ENCODE measurements around the gene ADGRG7.

ADGRG7 gene

DNA sequence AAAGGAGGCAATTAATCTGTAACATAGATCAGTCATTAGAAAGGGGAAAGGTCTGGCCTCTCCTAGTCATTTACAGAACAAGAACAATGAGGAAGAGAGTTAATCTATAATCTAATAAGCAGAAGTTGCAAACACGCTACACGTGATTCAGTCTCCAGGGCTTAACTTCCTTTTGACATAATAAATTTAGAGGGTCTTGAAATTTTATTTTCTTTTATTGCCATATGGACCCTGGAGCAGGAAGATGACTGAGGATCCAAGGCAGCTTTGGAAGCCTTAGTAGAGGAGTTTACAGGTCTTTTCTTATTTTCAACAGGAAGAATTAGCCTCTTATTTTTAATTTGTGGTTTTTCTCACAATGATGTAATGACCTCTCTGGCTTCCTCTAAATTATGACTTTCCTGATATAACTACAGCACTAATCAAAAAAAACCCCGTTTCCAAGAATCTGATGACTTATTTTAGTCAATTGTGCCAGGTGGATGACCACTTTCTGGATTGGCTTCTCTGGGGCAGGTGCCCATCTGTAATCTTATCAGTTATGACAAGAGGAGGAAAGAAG, 32.2 kb downstream of the ADGRG7 start:
- Mint-ChIP-seq H3K9me3 (no peaks in the 10 kb centered on the region), H3K27me3 (ENCODE audit: low read depth, poor library complexity) (peaks cover 12% of the 10 kb centered on the region), H3K4me1 (no peaks in the 10 kb centered on the region), H3K4me3 (no peak overlapping the region), H3K36me3 (ENCODE audit: low read depth) (no peaks in the 10 kb centered on the region), H3K27ac (no peak overlapping the region)
- DNase-seq = no peak
- TF ChIP-seq, protein P1, sequence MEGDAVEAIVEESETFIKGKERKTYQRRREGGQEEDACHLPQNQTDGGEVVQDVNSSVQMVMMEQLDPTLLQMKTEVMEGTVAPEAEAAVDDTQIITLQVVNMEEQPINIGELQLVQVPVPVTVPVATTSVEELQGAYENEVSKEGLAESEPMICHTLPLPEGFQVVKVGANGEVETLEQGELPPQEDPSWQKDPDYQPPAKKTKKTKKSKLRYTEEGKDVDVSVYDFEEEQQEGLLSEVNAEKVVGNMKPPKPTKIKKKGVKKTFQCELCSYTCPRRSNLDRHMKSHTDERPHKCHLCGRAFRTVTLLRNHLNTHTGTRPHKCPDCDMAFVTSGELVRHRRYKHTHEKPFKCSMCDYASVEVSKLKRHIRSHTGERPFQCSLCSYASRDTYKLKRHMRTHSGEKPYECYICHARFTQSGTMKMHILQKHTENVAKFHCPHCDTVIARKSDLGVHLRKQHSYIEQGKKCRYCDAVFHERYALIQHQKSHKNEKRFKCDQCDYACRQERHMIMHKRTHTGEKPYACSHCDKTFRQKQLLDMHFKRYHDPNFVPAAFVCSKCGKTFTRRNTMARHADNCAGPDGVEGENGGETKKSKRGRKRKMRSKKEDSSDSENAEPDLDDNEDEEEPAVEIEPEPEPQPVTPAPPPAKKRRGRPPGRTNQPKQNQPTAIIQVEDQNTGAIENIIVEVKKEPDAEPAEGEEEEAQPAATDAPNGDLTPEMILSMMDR (IDR thresholded peaks at IDR 0.05) = no peak

DNA sequence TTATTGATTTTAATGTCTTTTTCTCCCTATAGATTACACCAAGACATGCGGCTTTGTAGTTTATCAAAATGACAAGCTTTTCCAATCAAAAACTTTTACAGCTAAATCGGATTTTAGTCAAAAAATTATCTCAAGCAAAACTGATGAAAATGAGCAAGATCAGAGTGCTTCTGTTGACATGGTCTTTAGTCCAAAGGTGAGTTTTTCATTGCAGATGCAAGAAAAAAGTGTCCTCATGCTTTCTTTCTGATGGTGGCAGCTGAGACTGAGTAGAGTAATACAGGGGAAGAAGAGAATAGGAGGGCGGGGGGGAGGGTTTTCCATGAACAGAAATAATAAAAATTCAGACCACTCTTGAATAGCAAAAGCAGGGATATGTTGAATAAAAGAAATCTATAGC, 36.5 kb downstream of the ADGRG7 start:
- Mint-ChIP-seq H3K27me3 (ENCODE audit: low read depth, poor library complexity) (peaks cover 9% of the 10 kb centered on the region), H3K4me3 (no peak overlapping the region), H3K36me3 (ENCODE audit: low read depth) (no peaks in the 10 kb centered on the region), H3K27ac (no peak overlapping the region), H3K4me1 (no peaks in the 10 kb centered on the region), H3K9me3 (no peaks in the 10 kb centered on the region)
- no peak for DNase-seq
- TF ChIP-seq, protein P1 (IDR thresholded peaks at IDR 0.05) = no peak

DNA sequence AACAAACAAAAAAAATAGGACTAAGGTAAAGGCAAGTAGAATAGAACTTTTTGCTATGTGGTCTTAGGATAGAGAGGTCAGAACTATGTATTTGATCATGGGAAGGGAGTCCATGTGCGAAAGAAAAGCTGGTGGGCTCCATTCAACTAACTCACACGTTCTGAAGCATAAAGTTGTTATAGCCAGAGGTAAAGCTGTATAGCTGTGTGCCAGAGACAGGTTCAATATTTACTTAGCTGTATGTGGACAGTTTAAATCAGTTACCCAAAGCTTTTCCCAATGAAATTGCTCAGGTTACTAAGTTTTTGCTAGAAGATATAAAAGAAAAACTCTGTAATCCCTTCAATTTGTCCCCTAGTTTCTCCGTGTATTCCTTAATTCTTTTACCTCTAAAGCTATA, 37.8 kb downstream of the ADGRG7 start:
- H3K4me1 Mint-ChIP-seq = no peaks in the 10 kb centered on the region
- no peak for DNase-seq
- no peaks in the 10 kb centered on the region for H3K9me3 Mint-ChIP-seq
- no peak overlapping the region for H3K27ac Mint-ChIP-seq
- no peaks in the 10 kb centered on the region for H3K36me3 Mint-ChIP-seq (ENCODE audit: low read depth)
- TF ChIP-seq, protein P1 (IDR thresholded peaks at IDR 0.05) = no peak
- H3K4me3 Mint-ChIP-seq = no peak overlapping the region
- peaks cover 9% of the 10 kb centered on the region for H3K27me3 Mint-ChIP-seq (ENCODE audit: low read depth, poor library complexity)

DNA sequence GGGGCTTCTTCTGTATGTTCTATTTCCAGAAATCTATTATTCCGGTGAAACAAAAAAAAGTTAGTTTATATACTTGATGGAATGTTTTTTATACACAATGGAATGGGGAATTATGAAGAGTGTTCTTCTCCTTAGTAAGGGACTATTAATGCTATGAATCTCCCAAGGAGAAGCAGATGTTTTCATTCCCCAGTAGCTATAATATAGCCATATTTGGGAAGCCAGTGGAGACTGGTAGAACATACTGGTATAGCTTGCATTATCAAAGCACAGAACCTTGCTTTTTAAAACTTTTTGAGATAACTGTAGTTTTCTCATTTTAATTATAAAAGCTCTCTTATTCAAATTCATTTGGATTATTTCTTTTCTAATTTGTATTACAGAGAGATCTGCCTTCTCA, 38.3 kb downstream of the ADGRG7 start:
- Mint-ChIP-seq H3K4me1 (no peaks in the 10 kb centered on the region), H3K27ac (no peak overlapping the region), H3K27me3 (ENCODE audit: low read depth, poor library complexity) (peaks cover 9% of the 10 kb centered on the region), H3K9me3 (no peaks in the 10 kb centered on the region), H3K36me3 (ENCODE audit: low read depth) (no peaks in the 10 kb centered on the region), H3K4me3 (no peak overlapping the region)
- DNase-seq = no peak
- TF ChIP-seq, protein P1 (IDR thresholded peaks at IDR 0.05) = no peak

DNA sequence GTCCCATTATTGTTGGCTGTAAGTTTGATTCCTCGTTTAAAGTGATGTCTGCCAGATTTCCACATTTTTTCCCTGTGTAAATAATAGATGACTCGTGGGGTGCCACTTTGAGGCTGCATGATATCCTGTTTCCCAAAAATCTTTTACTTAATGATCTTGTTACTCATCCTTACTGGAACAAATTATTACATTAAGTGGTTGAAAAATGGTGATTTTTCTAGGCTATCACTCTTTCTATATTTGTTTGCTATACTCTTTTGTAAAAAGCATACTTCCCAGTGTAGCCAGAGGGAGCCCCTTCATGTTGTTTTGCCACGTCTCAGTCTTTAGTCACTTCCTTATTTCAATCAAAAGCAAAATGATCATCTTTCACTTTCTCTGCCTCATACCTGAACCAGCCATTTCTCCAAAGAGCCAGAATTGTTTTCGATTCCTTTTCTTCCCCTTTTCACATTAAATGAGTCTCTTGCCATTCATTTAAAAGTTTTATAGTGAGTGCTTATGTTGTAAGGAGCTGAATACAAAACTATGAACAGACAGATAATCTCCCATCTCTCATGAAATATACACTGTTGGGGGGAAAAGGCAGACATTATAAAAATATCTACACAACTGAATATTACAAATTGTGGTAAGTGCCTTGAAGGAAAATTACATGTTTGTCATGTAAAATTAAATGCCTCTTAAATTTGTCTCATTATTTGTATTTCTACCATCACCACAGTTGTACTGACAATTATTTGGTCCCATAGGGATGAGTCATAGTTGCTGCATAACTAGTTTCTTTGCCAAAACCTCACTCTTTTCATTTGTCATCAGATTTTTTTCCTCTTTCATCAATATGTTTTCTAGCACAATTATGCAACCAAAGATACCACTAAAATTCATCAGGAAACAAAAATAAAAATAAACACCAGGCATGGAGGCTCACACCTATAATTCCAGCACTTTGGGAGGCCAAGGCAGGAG, 41.5 kb downstream of the ADGRG7 start:
- Mint-ChIP-seq H3K27ac (no peak overlapping the region), H3K36me3 (ENCODE audit: low read depth) (no peaks in the 10 kb centered on the region), H3K9me3 (no peaks in the 10 kb centered on the region), H3K4me1 (no peaks in the 10 kb centered on the region), H3K27me3 (ENCODE audit: low read depth, poor library complexity) (peaks cover 7% of the 10 kb centered on the region), H3K4me3 (no peak overlapping the region)
- no peak for DNase-seq
- TF ChIP-seq, protein P1 (IDR thresholded peaks at IDR 0.05) = no peak
